Measurements from ENCODE around the gene FAM135A.

Gene FAM135A

GRCh38 chr6:70371454-70372105 is 41.7 kb upstream of the FAM135A start (continued):
- no peak for TF ChIP-seq ZSCAN18 (tag by site-specific recombination; IDR thresholded peaks at IDR 0.05)
- TF ChIP-seq ATF2 (tag by site-specific recombination; IDR thresholded peaks at IDR 0.05; ENCODE audit: low read depth) = no peak
- no peak for TF ChIP-seq ZSCAN5A (tag by site-specific recombination; IDR thresholded peaks at IDR 0.05)
- no peak for TF ChIP-seq ZSCAN23 (tag by site-specific recombination; IDR thresholded peaks at IDR 0.05)
- no peak for TF ChIP-seq ZNF112 (tag by site-specific recombination; IDR thresholded peaks at IDR 0.05)
- peak; percentile 42; the same call in 1 of the 2 replicates for TF ChIP-seq ZNF10 (tag by site-specific recombination; IDR thresholded peaks at IDR 0.05)
- TF ChIP-seq ZNF785 (tag by site-specific recombination; IDR thresholded peaks at IDR 0.05) = no peak
- no peak for TF ChIP-seq ZNF121 (tag by site-specific recombination; IDR thresholded peaks at IDR 0.05)
- no peak for TF ChIP-seq ZNF169 (tag by site-specific recombination; IDR thresholded peaks at IDR 0.05)
- no peak for TF ChIP-seq REST (tag by site-specific recombination; IDR thresholded peaks at IDR 0.05)
- peak; percentile 92 for TF ChIP-seq SP7 (tag by site-specific recombination; IDR thresholded peaks at IDR 0.05)
- TF ChIP-seq ZNF426 (tag by site-specific recombination; IDR thresholded peaks at IDR 0.05) = no peak
- peak; percentile 85 for TF ChIP-seq ZBTB44 (tag by site-specific recombination; IDR thresholded peaks at IDR 0.05)
- TF ChIP-seq PATZ1 (tag by site-specific recombination; IDR thresholded peaks at IDR 0.05) = no peak
- no peak for TF ChIP-seq ZNF488 (tag by site-specific recombination; IDR thresholded peaks at IDR 0.05)
- TF ChIP-seq PRDM2 (tag by site-specific recombination; IDR thresholded peaks at IDR 0.05; ENCODE audit: borderline replicate concordance) = no peak
- TF ChIP-seq ZBTB20 (tag by site-specific recombination; IDR thresholded peaks at IDR 0.05) = no peak
- TF ChIP-seq ZBTB21 (tag by site-specific recombination; IDR thresholded peaks at IDR 0.05) = peak; percentile 45; the same call in 1 of the 2 replicates
- no peak for TF ChIP-seq ZNF837 (tag by site-specific recombination; IDR thresholded peaks at IDR 0.05)
- TF ChIP-seq ZNF660 (tag by site-specific recombination; IDR thresholded peaks at IDR 0.05) = peak; percentile 78; the same call in 1 of the 2 replicates

All from HEK293 (cell line).